Prostate gland (tissue), 2 donors: ENCODE measurements around the gene RSBN1.

Experiments
- CTCF ChIP-seq, 4 experiments: fragments of 200-600 bp in 2 of 4; fragments of 450-650 bp in 2 of 4; sonication (generic) in 2 of 4; IDR thresholded peaks; 1 replicate in 3 of 4; 2 replicates in 1 of 4; pipeline ENCODE4 v1.5.1; 2016 to 2019; ENCODE audit warnings: antibody characterized with exemption in 4 of 4, mild to moderate bottlenecking in 2 of 4, moderate library complexity in 2 of 4
- POLR2A ChIP-seq: fragments of 450-650 bp; IDR thresholded peaks from one replicate; pipeline ENCODE4 v1.6.1; 2016; ENCODE audit warnings: antibody characterized with exemption, mild to moderate bottlenecking
- POLR2AphosphoS5 ChIP-seq: sonication (generic); formaldehyde crosslinking; IDR thresholded peaks from one replicate; pipeline ENCODE4 v1.6.1; 2017; ENCODE audit warnings: antibody characterized with exemption

DNA sequence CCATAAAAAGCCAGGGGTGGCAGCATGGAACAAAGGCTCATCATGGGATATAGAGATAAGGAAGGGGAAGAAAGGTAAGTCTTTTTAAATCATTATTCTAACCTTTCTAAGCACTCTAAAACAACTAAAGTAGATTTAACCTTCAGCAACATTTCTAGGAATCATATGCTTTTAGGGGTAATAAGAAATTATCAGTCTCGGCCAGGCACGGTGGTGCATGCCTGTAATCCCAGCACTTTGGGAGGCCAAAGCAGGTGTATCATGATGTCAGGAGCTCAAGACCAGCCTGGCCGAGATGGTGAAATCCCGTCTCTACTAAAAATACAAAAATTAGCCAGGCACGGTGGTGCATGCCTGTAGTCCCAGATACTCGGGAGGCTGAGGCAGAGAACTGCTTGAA is 32.7 kb downstream of the RSBN1 start:
- TF ChIP-seq CTCF (IDR thresholded peaks at IDR 0.05): no peak
- no peak for TF ChIP-seq POLR2A
- no peak for TF ChIP-seq POLR2AphosphoS5
